Measurements from ENCODE around the gene TMEM178B. TPM values are rescaled to one million over a fixed set of nuclear protein-coding genes. Genes with fewer than 3 reads are reported as not detected.
"Not testable (repeated sequence)": the region's sequence is repeated elsewhere in the genome, so short reads cannot be mapped to it uniquely, and the experiment has no call there.

Gene TMEM178B
- total RNA-seq, 2 donors from 2014 or later: 1.7 to 2.1 TPM

- Mint-ChIP-seq H3K9me3 (peaks cover 3% of the 10 kb centered on the region), H3K27me3 (peaks cover 13% of the 10 kb centered on the region), H3K4me1 (no peaks in the 10 kb centered on the region), H3K36me3 (ENCODE audit: low read depth) (no peaks in the 10 kb centered on the region), H3K27ac (no peak overlapping the region), H3K4me3 (no peak overlapping the region)
- no peak for ATAC-seq (replicated peaks)
Observed at GRCh38 chr7:141362580-141363435, 288.9 kb downstream of the TMEM178B start.

- H3K27me3 Mint-ChIP-seq: peaks cover 13% of the 10 kb centered on the region
- ATAC-seq (replicated peaks): no peak
- no peaks in the 10 kb centered on the region for H3K4me1 Mint-ChIP-seq
- H3K27ac Mint-ChIP-seq: no peak overlapping the region
- H3K9me3 Mint-ChIP-seq: peaks cover 3% of the 10 kb centered on the region
- H3K36me3 Mint-ChIP-seq (ENCODE audit: low read depth): no peaks in the 10 kb centered on the region
- no peak overlapping the region for H3K4me3 Mint-ChIP-seq
Observed at GRCh38 chr7:141363748-141364147, 289.9 kb downstream of the TMEM178B start.

- H3K4me3 Mint-ChIP-seq: no peak overlapping the region
- H3K27me3 Mint-ChIP-seq: peaks cover 8% of the 10 kb centered on the region
- H3K27ac Mint-ChIP-seq: no peak overlapping the region
- H3K4me1 Mint-ChIP-seq: no peaks in the 10 kb centered on the region
- no peak for ATAC-seq (replicated peaks)
- no peaks in the 10 kb centered on the region for H3K9me3 Mint-ChIP-seq
- no peaks in the 10 kb centered on the region for H3K36me3 Mint-ChIP-seq (ENCODE audit: low read depth)
Observed at GRCh38 chr7:141366091-141366621, 292.3 kb downstream of the TMEM178B start.

DNA sequence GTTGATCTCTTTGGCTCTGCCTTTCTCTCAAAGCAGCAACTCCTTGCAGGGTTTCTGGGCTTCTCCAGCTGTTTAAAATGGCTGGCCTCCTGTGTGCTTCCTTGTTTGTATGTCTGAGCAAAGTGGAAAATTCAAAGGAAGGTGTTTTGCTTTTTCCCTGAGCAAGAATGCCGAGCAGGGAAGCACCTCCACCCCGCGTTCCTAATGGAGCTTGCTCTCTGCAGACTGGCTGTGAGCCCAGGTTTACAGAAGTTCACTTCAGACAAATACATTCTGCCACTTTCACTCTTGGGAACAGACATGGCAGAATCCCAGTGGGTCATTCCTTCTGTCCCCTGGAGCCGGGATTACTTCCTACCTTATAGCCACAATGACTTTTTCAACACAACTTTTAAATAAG lies 295.6 kb downstream of the TMEM178B start:
- no peaks in the 10 kb centered on the region for H3K4me1 Mint-ChIP-seq

DNA sequence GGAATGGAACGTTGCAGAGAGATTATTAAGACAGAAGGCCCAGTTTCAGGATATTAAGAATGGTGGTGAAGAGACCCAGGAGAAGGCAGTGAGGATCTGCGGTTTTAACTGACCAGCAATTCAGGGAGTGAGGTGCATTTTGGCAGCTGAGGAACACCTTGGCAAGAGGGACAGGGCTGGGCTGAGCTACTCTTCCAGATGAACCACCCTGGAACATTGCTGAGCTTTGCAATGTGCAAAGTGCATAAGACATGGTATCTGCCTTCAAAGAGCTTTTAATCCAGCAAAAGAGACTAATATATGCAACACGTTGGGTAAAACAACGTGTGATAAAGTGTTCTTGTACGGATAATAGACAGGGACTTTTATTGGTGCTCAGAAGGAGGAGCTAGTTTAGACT lies 296.3 kb downstream of the TMEM178B start:
- no peaks in the 10 kb centered on the region for H3K4me1 Mint-ChIP-seq
- ATAC-seq (replicated peaks): no peak
- H3K27me3 Mint-ChIP-seq: peaks cover 8% of the 10 kb centered on the region
- no peak overlapping the region for H3K4me3 Mint-ChIP-seq
- no peaks in the 10 kb centered on the region for H3K36me3 Mint-ChIP-seq (ENCODE audit: low read depth)
- no peak overlapping the region for H3K27ac Mint-ChIP-seq
- H3K9me3 Mint-ChIP-seq: no peaks in the 10 kb centered on the region

More for the DNA sequence above, 295.6 kb downstream of the TMEM178B start:
- ATAC-seq (replicated peaks): no peak
- Mint-ChIP-seq H3K27me3 (peaks cover 8% of the 10 kb centered on the region), H3K27ac (no peak overlapping the region), H3K9me3 (no peaks in the 10 kb centered on the region), H3K4me3 (no peak overlapping the region), H3K36me3 (ENCODE audit: low read depth) (no peaks in the 10 kb centered on the region)

GRCh38 chr7:141370650-141371049 lies 296.8 kb downstream of the TMEM178B start:
- no peaks in the 10 kb centered on the region for H3K36me3 Mint-ChIP-seq (ENCODE audit: low read depth)
- ATAC-seq (replicated peaks): no peak
- no peaks in the 10 kb centered on the region for H3K4me1 Mint-ChIP-seq
- H3K9me3 Mint-ChIP-seq: no peaks in the 10 kb centered on the region
- peaks cover 8% of the 10 kb centered on the region for H3K27me3 Mint-ChIP-seq
- H3K27ac Mint-ChIP-seq: no peak overlapping the region
- no peak overlapping the region for H3K4me3 Mint-ChIP-seq

GRCh38 chr7:141374425-141374824 lies 300.6 kb downstream of the TMEM178B start:
- Mint-ChIP-seq H3K36me3 (ENCODE audit: low read depth) (no peaks in the 10 kb centered on the region), H3K9me3 (no peaks in the 10 kb centered on the region), H3K27me3 (no peaks in the 10 kb centered on the region), H3K27ac (no peak overlapping the region), H3K4me3 (no peak overlapping the region), H3K4me1 (no peaks in the 10 kb centered on the region)
- ATAC-seq (replicated peaks): no peak

GRCh38 chr7:141375442-141375841 lies 301.6 kb downstream of the TMEM178B start:
- H3K9me3 Mint-ChIP-seq: no peaks in the 10 kb centered on the region
- H3K36me3 Mint-ChIP-seq (ENCODE audit: low read depth): no peaks in the 10 kb centered on the region
- no peak overlapping the region for H3K4me3 Mint-ChIP-seq
- no peak for ATAC-seq (replicated peaks)
- H3K27ac Mint-ChIP-seq: no peak overlapping the region
- peaks cover 3% of the 10 kb centered on the region for H3K27me3 Mint-ChIP-seq
- H3K4me1 Mint-ChIP-seq: no peaks in the 10 kb centered on the region

DNA sequence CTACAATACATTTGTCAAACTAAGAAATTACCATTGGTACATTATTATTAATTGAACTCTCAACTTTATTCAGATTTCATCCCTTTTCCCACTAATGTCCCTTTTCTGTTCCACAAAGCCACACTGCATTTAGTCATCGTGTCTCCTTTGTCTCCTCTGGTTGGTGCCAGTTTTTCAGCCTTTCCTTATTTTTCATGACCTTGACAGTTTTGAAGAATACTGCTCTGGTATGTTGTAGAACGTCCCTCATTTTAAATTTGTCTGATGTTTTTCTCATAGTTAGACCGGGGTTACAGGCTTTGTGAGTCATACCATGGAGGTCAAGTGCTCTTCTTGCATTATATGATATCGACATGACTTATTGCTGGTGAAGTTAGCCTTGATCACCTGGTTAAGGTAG lies 304.0 kb downstream of the TMEM178B start:
- no peak overlapping the region for H3K27ac Mint-ChIP-seq
- H3K4me1 Mint-ChIP-seq: no peaks in the 10 kb centered on the region
- no peak overlapping the region for H3K4me3 Mint-ChIP-seq
- no peaks in the 10 kb centered on the region for H3K36me3 Mint-ChIP-seq (ENCODE audit: low read depth)
- H3K27me3 Mint-ChIP-seq: peaks cover 3% of the 10 kb centered on the region
- no peaks in the 10 kb centered on the region for H3K9me3 Mint-ChIP-seq
- ATAC-seq (replicated peaks): no peak

DNA sequence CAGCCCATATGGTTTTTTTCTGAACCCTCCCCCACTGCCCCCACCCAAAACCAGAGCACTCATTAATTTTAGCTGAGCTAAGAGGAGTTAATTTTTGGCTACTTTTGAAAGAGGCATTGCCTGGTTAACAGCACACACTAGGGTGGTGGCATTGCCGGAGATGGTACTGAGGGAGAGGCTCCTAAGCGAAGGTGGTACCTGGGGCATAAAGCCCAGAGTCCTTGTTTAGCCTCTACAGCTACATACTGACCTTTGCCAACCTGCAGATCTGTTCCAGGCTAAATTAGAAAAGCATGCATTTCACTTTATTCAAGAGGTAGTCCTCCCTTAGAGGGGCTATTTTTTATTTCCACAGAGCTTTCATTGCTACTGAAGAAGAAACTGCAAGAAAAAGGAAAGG lies 304.5 kb downstream of the TMEM178B start:
- H3K36me3 Mint-ChIP-seq (ENCODE audit: low read depth): no peaks in the 10 kb centered on the region
- H3K27me3 Mint-ChIP-seq: peaks cover 3% of the 10 kb centered on the region
- no peak overlapping the region for H3K4me3 Mint-ChIP-seq
- no peak overlapping the region for H3K27ac Mint-ChIP-seq
- no peak for ATAC-seq (replicated peaks)
- no peaks in the 10 kb centered on the region for H3K4me1 Mint-ChIP-seq
- no peaks in the 10 kb centered on the region for H3K9me3 Mint-ChIP-seq

DNA sequence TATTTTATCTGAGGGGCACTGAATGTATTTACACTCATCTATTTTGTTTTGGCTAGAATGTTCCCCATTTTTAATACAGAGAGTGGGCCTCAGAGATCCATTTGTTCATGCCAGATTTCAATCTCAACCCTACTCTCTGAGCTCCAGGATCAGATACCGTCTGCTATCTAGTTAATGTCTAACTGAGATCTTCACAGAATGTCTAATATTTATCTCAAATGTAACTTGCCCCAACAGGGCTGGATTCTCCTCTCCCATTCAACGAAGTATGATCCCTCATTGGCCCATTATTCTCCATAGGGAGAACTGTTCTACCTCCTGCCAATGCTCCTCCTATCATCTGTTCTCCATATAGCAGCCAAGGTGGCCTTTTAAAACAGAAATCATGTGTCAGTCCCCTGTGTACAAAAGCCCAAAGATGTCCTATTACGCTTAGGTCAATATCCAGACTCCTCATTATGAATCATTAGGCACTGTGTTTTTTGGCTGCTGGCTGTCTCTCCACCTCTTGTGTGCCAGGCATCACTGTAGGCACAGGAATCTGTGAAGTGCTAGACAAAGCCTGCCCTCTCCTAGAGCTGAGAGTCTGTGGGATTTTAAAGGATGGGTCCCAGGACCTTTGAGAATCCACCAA lies 308.0 kb downstream of the TMEM178B start:
- H3K27ac Mint-ChIP-seq: no peak overlapping the region
- no peak for ATAC-seq (replicated peaks)
- no peaks in the 10 kb centered on the region for H3K4me1 Mint-ChIP-seq
- no peaks in the 10 kb centered on the region for H3K36me3 Mint-ChIP-seq (ENCODE audit: low read depth)
- no peak overlapping the region for H3K4me3 Mint-ChIP-seq
- H3K9me3 Mint-ChIP-seq: no peaks in the 10 kb centered on the region
- H3K27me3 Mint-ChIP-seq: peaks cover 12% of the 10 kb centered on the region

GRCh38 chr7:141383356-141383755 lies 309.5 kb downstream of the TMEM178B start:
- peaks cover 15% of the 10 kb centered on the region for H3K27me3 Mint-ChIP-seq
- H3K27ac Mint-ChIP-seq; ATAC-seq (replicated peaks); H3K36me3 Mint-ChIP-seq (ENCODE audit: low read depth); H3K4me1 Mint-ChIP-seq; H3K9me3 Mint-ChIP-seq; H3K4me3 Mint-ChIP-seq: not testable (repeated sequence)

- Mint-ChIP-seq H3K4me3 (no peak overlapping the region), H3K27ac (no peak overlapping the region), H3K27me3 (peaks cover 15% of the 10 kb centered on the region), H3K36me3 (ENCODE audit: low read depth) (no peaks in the 10 kb centered on the region), H3K9me3 (no peaks in the 10 kb centered on the region), H3K4me1 (no peaks in the 10 kb centered on the region)
- no peak for ATAC-seq (replicated peaks)
Observed at GRCh38 chr7:141386881-141387280, 313.0 kb downstream of the TMEM178B start.

DNA sequence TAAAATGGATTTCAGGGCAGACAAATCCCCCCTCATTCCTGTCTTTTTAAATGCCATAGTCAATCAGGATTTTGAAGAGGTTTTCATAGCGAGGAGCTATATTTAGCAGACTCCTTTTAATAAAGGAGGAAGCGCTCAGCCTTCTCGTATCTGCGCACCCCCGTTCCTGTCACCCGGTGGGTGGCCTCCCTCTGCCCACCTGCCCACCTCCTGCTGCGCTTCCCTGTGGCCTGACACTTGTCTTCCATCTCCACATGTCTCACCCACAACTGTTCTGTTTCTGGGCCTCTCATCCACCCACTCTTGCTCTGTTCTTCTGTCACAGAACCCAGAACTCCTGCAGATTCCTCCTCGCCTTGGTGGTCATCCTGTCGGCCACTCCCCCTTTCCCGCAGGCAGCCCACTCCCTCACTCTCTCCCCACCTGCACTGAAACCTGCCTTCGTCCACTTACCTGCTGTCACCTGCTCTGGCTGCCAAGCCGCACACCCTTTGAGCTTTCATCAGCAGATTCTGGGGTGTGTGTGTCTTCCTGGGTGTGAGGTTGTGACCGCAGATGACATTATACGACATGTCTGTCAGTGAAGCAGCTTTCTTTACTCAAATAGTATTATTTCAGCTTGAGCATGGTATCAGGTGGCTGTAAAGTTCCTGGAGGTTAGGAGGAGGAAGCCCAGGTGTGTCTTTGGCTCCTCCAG lies 313.8 kb downstream of the TMEM178B start:
- Mint-ChIP-seq H3K36me3 (ENCODE audit: low read depth) (no peaks in the 10 kb centered on the region), H3K27ac (no peak overlapping the region), H3K9me3 (no peaks in the 10 kb centered on the region), H3K4me3 (no peak overlapping the region), H3K27me3 (peaks cover 15% of the 10 kb centered on the region), H3K4me1 (no peaks in the 10 kb centered on the region)
- ATAC-seq (replicated peaks): no peak
